Endothelial cell of umbilical vein (primary cell): ENCODE data around the gene ZNF234. TPM values are rescaled to one million over a fixed set of nuclear protein-coding genes. Genes with fewer than 3 reads are reported as not detected.

ENCODE experiments used
- BruUV-seq: library from RNA; stranded (reverse); fragments of 400-500 nt; replicated peaks from 2 replicates; lab custom pipeline; 2021; lab: Mats Ljungman, UMichigan
- CTCF ChIA-PET: fragments of 300-600, 350-600 bp; sonication (Branson Sonifier 250); formaldehyde crosslinking; loops from one replicate; lab custom pipeline; 2021; ENCODE audit warnings: antibody characterized with exemption, inconsistent platforms; lab: Charles Lee
- POLR2A ChIA-PET: fragments of 300-600, 350-600 bp; sonication (Branson Sonifier 250); formaldehyde crosslinking; loops from one replicate; lab custom pipeline; 2021; ENCODE audit warnings: antibody characterized with exemption, inconsistent platforms; lab: Charles Lee
- DNase-seq: peaks from one replicate; pipeline ENCODE4 v3.0.0-alpha.2; 2011; ENCODE audit warnings: low read depth, low spot score
- FAIRE-seq: peaks from 2 replicates; lab custom pipeline; 2011; peaks lifted over from hg19 to GRCh38; lab: Jason Lieb, UNC
- H2AFZ ChIP-seq: 2 replicates; pipeline ENCODE4 v1.6.0; 2012; ENCODE audit warnings: low read depth, low read length, control low read depth, inconsistent platforms
- H3K27ac ChIP-seq: 2 replicates; pipeline ENCODE4 v1.5.1; 2011; ENCODE audit warnings: low read depth, mild to moderate bottlenecking, control low read depth, low read length, moderate library complexity; ENCODE audit not compliant: insufficient read depth
- H3K27me3 ChIP-seq, 2 experiments: 2 replicates each; pipeline versions ENCODE4 v1.6.0 to v1.6.1; 2011; ENCODE audit warnings: low read length in 2 of 2, mixed read lengths in 1 of 2; ENCODE audit not compliant: control insufficient read depth in 2 of 2, insufficient read depth in 2 of 2
- H3K36me3 ChIP-seq, 2 experiments: 2 replicates in 1 of 2; 3 replicates in 1 of 2; pipeline ENCODE4 v1.5.1; 2011; ENCODE audit warnings: low read length in 2 of 2, mild to moderate bottlenecking in 1 of 2, moderate library complexity in 1 of 2; ENCODE audit not compliant: control insufficient read depth in 2 of 2, insufficient read depth in 2 of 2; ENCODE audit errors: extremely low read depth in 1 of 2
- H3K4me1 ChIP-seq: 3 replicates; pipeline ENCODE4 v1.5.1; 2011; ENCODE audit warnings: mild to moderate bottlenecking, low read length; ENCODE audit not compliant: control insufficient read depth, insufficient read depth; ENCODE audit errors: extremely low read depth
- H3K4me2 ChIP-seq: 2 replicates; pipeline ENCODE4 v1.6.1; 2011; ENCODE audit warnings: low read length, control low read depth, mixed read lengths; ENCODE audit not compliant: insufficient read depth
- H3K4me3 ChIP-seq, 3 experiments: fragments of 200-600 bp in 1 of 3; sonication (generic), shearing (Covaris generic) in 1 of 3; replicated peaks in 1 of 3; 2 replicates each; pipeline ENCODE4 v1.5.1; 2011 to 2016; ENCODE audit warnings: control low read depth in 3 of 3, low read length in 3 of 3, mild to moderate bottlenecking in 2 of 3, inconsistent platforms in 1 of 3, low read depth in 1 of 3, moderate library complexity in 1 of 3; ENCODE audit not compliant: insufficient read depth in 1 of 3
- H3K79me2 ChIP-seq: 2 replicates; pipeline ENCODE4 v1.6.0; 2012; ENCODE audit warnings: low read length, inconsistent platforms; ENCODE audit not compliant: control insufficient read depth, insufficient read depth
- H3K9ac ChIP-seq: replicated peaks from 2 replicates; pipeline ENCODE3; 2011; ENCODE audit warnings: low read length, control low read depth; ENCODE audit not compliant: insufficient read depth; ENCODE audit errors: extremely low read depth
- H3K9me1 ChIP-seq: replicated peaks from 3 replicates; pipeline ENCODE4 v1.6.0; 2011; ENCODE audit warnings: mild to moderate bottlenecking, low read length; ENCODE audit not compliant: control insufficient read depth, insufficient read depth; ENCODE audit errors: extremely low read depth
- H3K9me3 ChIP-seq: replicated peaks from 2 replicates; pipeline ENCODE4 v1.5.1; 2012; ENCODE audit warnings: low read length, inconsistent platforms; ENCODE audit not compliant: control insufficient read depth, insufficient read depth
- H4K20me1 ChIP-seq: replicated peaks from 2 replicates; pipeline ENCODE3; 2011; ENCODE audit warnings: mild to moderate bottlenecking, low read length; ENCODE audit not compliant: control insufficient read depth, insufficient read depth; ENCODE audit errors: extremely low read depth
- CTCF ChIP-seq, 2 donors: IDR thresholded peaks; 1 replicate in 1 of 2; 2 replicates in 1 of 2; pipeline ENCODE4 v1.5.1; 2011; ENCODE audit warnings: low read length in 2 of 2, mild to moderate bottlenecking in 2 of 2, moderate library complexity in 2 of 2, control low read depth in 1 of 2, inconsistent platforms in 1 of 2, low read depth in 1 of 2; ENCODE audit not compliant: insufficient read depth in 1 of 2; ENCODE audit errors: extremely low read depth in 1 of 2
- EZH2 ChIP-seq: IDR thresholded peaks from 2 replicates; pipeline ENCODE4 v1.6.1; 2012; ENCODE audit warnings: borderline replicate concordance, low read depth, mild to moderate bottlenecking, moderate library complexity, low read length, inconsistent platforms; ENCODE audit not compliant: severe bottlenecking
- FOS ChIP-seq: IDR thresholded peaks from 2 replicates; pipeline ENCODE4 v1.6.1; 2011; ENCODE audit warnings: mild to moderate bottlenecking, low read length, moderate library complexity, borderline replicate concordance; ENCODE audit not compliant: insufficient read depth
- GATA2 ChIP-seq: IDR thresholded peaks from 2 replicates; pipeline ENCODE4 v1.7.0; 2011; ENCODE audit warnings: low read depth, mild to moderate bottlenecking, moderate library complexity, mixed read lengths, low read length; ENCODE audit not compliant: insufficient read length, insufficient read depth
- JUN ChIP-seq: IDR thresholded peaks from 2 replicates; pipeline ENCODE4 v1.6.1; 2011; ENCODE audit warnings: borderline replicate concordance, low read depth; ENCODE audit not compliant: insufficient read length, insufficient read depth
- MYC ChIP-seq: IDR thresholded peaks from one replicate; pipeline ENCODE4 v1.6.1; 2011; ENCODE audit warnings: mild to moderate bottlenecking, low read depth, low read length
- POLR2A ChIP-seq: IDR thresholded peaks from 2 replicates; pipeline ENCODE4 v1.6.1; 2012; ENCODE audit warnings: low read depth, mild to moderate bottlenecking, control low read depth, low read length
- POLR2AphosphoS5 ChIP-seq: IDR thresholded peaks from 2 replicates; pipeline ENCODE4 v1.6.1; 2012; ENCODE audit warnings: low read depth, mild to moderate bottlenecking, control low read depth, low read length, moderate library complexity; ENCODE audit not compliant: insufficient read depth
- dilution Hi-C: fragments of 300-500 bp; cut with MboI; formaldehyde crosslinking; loops from one replicate; pipeline ENCODE4 v1.15.0; 2019; ENCODE audit warnings: low sequenced_read_pairs; ENCODE audit not compliant: extremely low pct_ligation_motif_present
- intact Hi-C: fragments of 100-400 bp; cut with micrococcal nuclease; formaldehyde crosslinking; loops from one replicate; pipeline ENCODE4 v1.10.0; 2022
- polyA plus RNA-seq, 4 experiments: library from polyadenylated mRNA; depleted of rRNA in 3 of 4; stranded (reverse) in 3 of 4; unstranded in 1 of 4; fragments of >200 nt; gene quantifications; 2 replicates each; pipeline versions ENCODE4 v1.2.1 to v1.2.3, GENCODE V29; 2011 to 2012; ENCODE audit warnings: missing spikeins in 1 of 4
- total RNA-seq: library from RNA; stranded (reverse); gene quantifications from 2 replicates; pipeline ENCODE4 v1.2.3, GENCODE V29; 2021
- TF ChIP-seq, protein P1 (sequence below): IDR thresholded peaks from 2 replicates; pipeline ENCODE4 v1.6.1; 2011; ENCODE audit not compliant: insufficient read depth, insufficient read length

The ZNF234 gene
- total and polyA plus RNA-seq, 2 donors (not counting 3 experiments of a cell fraction or from before 2014, with no cell fraction given) = 2.5 to 11.9 TPM

- CTCF ChIA-PET = no interaction called here
- no peak overlapping the region for H2AFZ ChIP-seq
- H3K27me3 ChIP-seq = no peaks in the 10 kb centered on the region
- POLR2A ChIA-PET = no interaction called here
- BruUV-seq = no TSS peak
- DNase-seq (no peak), FAIRE-seq (no peak)
- intact Hi-C loops (no loop called here), dilution Hi-C loops (no loop called here)
- H3K79me2 ChIP-seq = no peaks in the 10 kb centered on the region
- H4K20me1 ChIP-seq = no peaks in the 10 kb centered on the region
- H3K9me3 ChIP-seq = no peaks in the 10 kb centered on the region
- no peak overlapping the region for H3K4me3 ChIP-seq
- no peaks in the 10 kb centered on the region for H3K4me1 ChIP-seq
- H3K27ac ChIP-seq = no peak overlapping the region
- TF ChIP-seq, protein P1, sequence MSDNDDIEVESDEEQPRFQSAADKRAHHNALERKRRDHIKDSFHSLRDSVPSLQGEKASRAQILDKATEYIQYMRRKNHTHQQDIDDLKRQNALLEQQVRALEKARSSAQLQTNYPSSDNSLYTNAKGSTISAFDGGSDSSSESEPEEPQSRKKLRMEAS = no peak
- TF ChIP-seq EZH2 = no peak
- TF ChIP-seq CTCF (IDR thresholded peaks at IDR 0.05; ENCODE audit: extremely low read depth in 1 of 2, insufficient read depth in 1 of 2, low read depth in 1 of 2, low read length in 2 of 2) = no peak
- TF ChIP-seq JUN = no peak
- no peak for TF ChIP-seq GATA2
- TF ChIP-seq POLR2AphosphoS5 = no peak
- no peak for TF ChIP-seq POLR2A
- no peak for TF ChIP-seq MYC
- TF ChIP-seq FOS = no peak
- peaks cover 2 to 18% of the 10 kb centered on the region in 2 experiments for H3K36me3 ChIP-seq
- H3K4me2 ChIP-seq = no peak overlapping the region
- no peaks in the 10 kb centered on the region for H3K9me1 ChIP-seq
- no peak overlapping the region for H3K9ac ChIP-seq
Observed at GRCh38 chr19:44149776-44150175, 8.4 kb downstream of the ZNF234 start.
